ENCODE measurements around the gene TNIK.

DNA sequence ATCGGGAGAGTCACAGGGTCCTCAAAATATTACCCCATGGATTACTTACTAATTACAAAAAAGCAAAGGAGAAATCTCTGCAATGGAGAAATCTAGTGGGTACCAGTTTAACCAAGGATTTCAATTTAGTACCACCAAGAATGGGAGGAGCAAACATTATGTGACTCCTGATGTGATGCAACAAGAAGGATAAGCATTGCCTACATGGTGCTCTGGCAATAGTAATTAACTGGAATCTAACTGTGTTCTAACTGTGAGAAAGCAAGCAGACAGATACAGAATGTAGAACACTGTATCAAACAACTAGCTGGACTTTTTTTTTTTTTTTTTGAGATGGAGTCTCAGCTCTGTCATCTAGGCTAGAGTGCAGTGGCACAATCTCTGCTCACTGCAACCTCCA lies 159.2 kb downstream of the TNIK start:
- TF ChIP-seq CTCF (IDR thresholded peaks at IDR 0.05) (no peak), POLR2AphosphoS5 (IDR thresholded peaks at IDR 0.05) (no peak)

Data from prostate gland (tissue), 2 donors.